ENCODE data around the gene GRPEL2. TPM values are rescaled to one million over a fixed set of nuclear protein-coding genes. Genes with fewer than 3 reads are reported as not detected.

The GRPEL2 gene
- total and polyA plus RNA-seq, 4 donors, result 6.6 to 20.2 (median 16.0) TPM

DNA sequence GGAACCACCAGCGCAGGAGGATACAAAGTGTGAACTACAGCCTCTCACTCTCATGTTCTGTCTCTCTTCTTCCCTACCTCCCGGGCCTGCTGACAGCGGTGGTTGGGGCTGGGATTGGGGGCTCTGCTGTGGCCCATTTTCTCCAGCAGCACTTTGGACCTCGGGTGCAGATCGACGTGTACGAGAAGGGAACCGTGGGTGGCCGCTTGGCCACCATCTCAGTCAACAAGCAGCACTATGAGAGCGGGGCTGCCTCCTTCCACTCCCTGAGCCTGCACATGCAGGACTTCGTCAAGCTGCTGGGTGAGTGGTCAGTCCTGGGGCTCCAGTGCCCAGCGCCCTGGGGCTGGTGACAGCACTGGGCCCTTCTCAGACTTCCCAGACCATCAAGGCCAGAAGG is 17.2 kb downstream of the GRPEL2 start:
- Histone ChIP-seq H3K4me1 (ENCODE audit: control insufficient read depth in 5 of 5, insufficient read depth in 5 of 5, low read length in 5 of 5) (peaks cover 0 to 21% (median 6%) of the 10 kb centered on the region in 5 donors), H3K4me3 (no peak overlapping the region), H3K36me3 (ENCODE audit: control insufficient read depth in 4 of 4, insufficient read depth in 4 of 4, low read length in 4 of 4) (no peaks in the 10 kb centered on the region), H3K9ac (ENCODE audit: insufficient read depth in 1 of 2, low read length in 2 of 2) (no peak overlapping the region), H3K27ac (ENCODE audit: low read depth in 1 of 2, low read length in 1 of 2) (no peak overlapping the region), H3K27me3 (ENCODE audit: control insufficient read depth in 3 of 3, insufficient read depth in 3 of 3, low read length in 2 of 3) (no peaks in the 10 kb centered on the region), H3K9me3 (ENCODE audit: control insufficient read depth in 4 of 4, insufficient read depth in 3 of 4, low read length in 3 of 4) (no peaks in the 10 kb centered on the region)
- DNase-seq (no peak), ATAC-seq (ENCODE audit: insufficient read depth, low FRiP score) (no peak)
- TF ChIP-seq CTCF (IDR thresholded peaks at IDR 0.05; ENCODE audit: control extremely low read depth, extremely low read depth), result no peak
- 93 to 98% methylated on average over 12 of the region's 12 CpGs for WGBS, 2 donors

DNA sequence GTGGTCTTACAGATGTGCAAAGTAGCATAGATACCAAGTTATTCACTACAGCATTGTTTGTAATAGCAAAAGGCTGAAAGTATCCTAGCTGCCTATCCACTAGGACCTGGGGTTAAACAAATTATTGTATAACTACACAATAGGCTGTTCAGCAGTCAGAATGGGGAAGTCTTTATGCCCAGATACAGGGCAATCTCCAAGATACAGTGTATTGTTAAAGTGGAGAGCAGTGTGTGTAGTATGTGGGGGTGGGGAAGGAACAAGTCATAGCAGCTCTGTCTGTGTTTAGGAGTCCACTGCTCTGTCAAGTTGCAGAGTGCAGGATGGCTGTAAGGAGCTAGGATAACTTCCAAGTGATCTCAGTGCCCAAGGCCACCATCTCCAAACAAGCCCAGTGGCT is 18.1 kb downstream of the GRPEL2 start:
- no peak for TF ChIP-seq CTCF (IDR thresholded peaks at IDR 0.05; ENCODE audit: control extremely low read depth, extremely low read depth)
- ATAC-seq (ENCODE audit: insufficient read depth, low FRiP score) (no peak), DNase-seq (no peak)
- Histone ChIP-seq H3K27ac (ENCODE audit: low read depth in 1 of 2, low read length in 1 of 2) (no peak overlapping the region), H3K9ac (ENCODE audit: insufficient read depth in 1 of 2, low read length in 2 of 2) (no peak overlapping the region), H3K9me3 (ENCODE audit: control insufficient read depth in 4 of 4, insufficient read depth in 3 of 4, low read length in 3 of 4) (no peaks in the 10 kb centered on the region), H3K4me3 (no peak overlapping the region), H3K36me3 (ENCODE audit: control insufficient read depth in 4 of 4, insufficient read depth in 4 of 4, low read length in 4 of 4) (no peaks in the 10 kb centered on the region), H3K27me3 (ENCODE audit: control insufficient read depth in 3 of 3, insufficient read depth in 3 of 3, low read length in 2 of 3) (no peaks in the 10 kb centered on the region), H3K4me1 (ENCODE audit: control insufficient read depth in 5 of 5, insufficient read depth in 5 of 5, low read length in 5 of 5) (peaks cover 0 to 17% (median 4%) of the 10 kb centered on the region in 5 donors)

DNA sequence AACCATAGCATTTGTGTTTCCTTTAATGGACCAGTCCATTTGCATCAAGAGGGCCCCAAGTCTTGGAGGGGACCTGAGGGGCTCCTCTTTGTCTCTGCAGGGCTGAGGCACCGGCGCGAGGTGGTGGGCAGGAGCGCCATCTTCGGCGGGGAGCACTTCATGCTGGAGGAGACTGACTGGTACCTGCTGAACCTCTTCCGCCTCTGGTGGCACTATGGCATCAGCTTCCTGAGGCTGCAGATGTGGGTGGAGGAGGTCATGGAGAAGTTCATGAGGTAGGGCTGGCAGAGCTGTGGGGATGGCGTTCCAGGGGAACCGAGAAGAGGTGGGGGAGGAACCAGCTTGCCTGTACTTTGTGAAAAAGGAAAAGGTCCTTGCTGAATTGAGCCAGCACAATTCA is 18.6 kb downstream of the GRPEL2 start:
- H3K4me3 ChIP-seq, result no peak overlapping the region
- no peak for DNase-seq
- no peaks in the 10 kb centered on the region for H3K27me3 ChIP-seq (ENCODE audit: control insufficient read depth in 3 of 3, insufficient read depth in 3 of 3, low read length in 2 of 3)
- H3K4me1 ChIP-seq (ENCODE audit: control insufficient read depth in 5 of 5, insufficient read depth in 5 of 5, low read length in 5 of 5), result peaks cover 0 to 12% (median 0%) of the 10 kb centered on the region in 5 donors
- 94 to 96% methylated on average over 9 of the region's 9 CpGs for WGBS, 2 donors
- no peak overlapping the region for H3K9ac ChIP-seq (ENCODE audit: insufficient read depth in 1 of 2, low read length in 2 of 2)
- no peak for ATAC-seq (ENCODE audit: insufficient read depth, low FRiP score)
- H3K27ac ChIP-seq (ENCODE audit: low read depth in 1 of 2, low read length in 1 of 2), result no peak overlapping the region
- TF ChIP-seq CTCF (IDR thresholded peaks at IDR 0.05; ENCODE audit: control extremely low read depth, extremely low read depth), result no peak
- H3K36me3 ChIP-seq (ENCODE audit: control insufficient read depth in 4 of 4, insufficient read depth in 4 of 4, low read length in 4 of 4), result no peaks in the 10 kb centered on the region
- H3K9me3 ChIP-seq (ENCODE audit: control insufficient read depth in 4 of 4, insufficient read depth in 3 of 4, low read length in 3 of 4), result no peaks in the 10 kb centered on the region

GRCh38 chr5:149364719-149365118 is 19.4 kb downstream of the GRPEL2 start:
- H3K4me3 ChIP-seq, result no peak overlapping the region
- 93 to 96% methylated on average over 2 of the region's 2 CpGs for WGBS, 2 donors
- ATAC-seq (ENCODE audit: insufficient read depth, low FRiP score) (no peak), DNase-seq (no peak)
- no peak overlapping the region for H3K27ac ChIP-seq (ENCODE audit: low read depth in 1 of 2, low read length in 1 of 2)
- H3K36me3 ChIP-seq (ENCODE audit: control insufficient read depth in 4 of 4, insufficient read depth in 4 of 4, low read length in 4 of 4), result no peaks in the 10 kb centered on the region
- no peaks in the 10 kb centered on the region for H3K27me3 ChIP-seq (ENCODE audit: control insufficient read depth in 3 of 3, insufficient read depth in 3 of 3, low read length in 2 of 3)
- H3K9me3 ChIP-seq (ENCODE audit: control insufficient read depth in 4 of 4, insufficient read depth in 3 of 4, low read length in 3 of 4), result no peaks in the 10 kb centered on the region
- H3K9ac ChIP-seq (ENCODE audit: insufficient read depth in 1 of 2, low read length in 2 of 2), result no peak overlapping the region
- H3K4me1 ChIP-seq (ENCODE audit: control insufficient read depth in 5 of 5, insufficient read depth in 5 of 5, low read length in 5 of 5), result peaks cover 0 to 4% (median 0%) of the 10 kb centered on the region in 5 donors
- TF ChIP-seq CTCF (IDR thresholded peaks at IDR 0.05; ENCODE audit: control extremely low read depth, extremely low read depth), result no peak

Data from lung (tissue), 12 donors.